ENCODE results near the gene JADE3.

Gene JADE3

DNA sequence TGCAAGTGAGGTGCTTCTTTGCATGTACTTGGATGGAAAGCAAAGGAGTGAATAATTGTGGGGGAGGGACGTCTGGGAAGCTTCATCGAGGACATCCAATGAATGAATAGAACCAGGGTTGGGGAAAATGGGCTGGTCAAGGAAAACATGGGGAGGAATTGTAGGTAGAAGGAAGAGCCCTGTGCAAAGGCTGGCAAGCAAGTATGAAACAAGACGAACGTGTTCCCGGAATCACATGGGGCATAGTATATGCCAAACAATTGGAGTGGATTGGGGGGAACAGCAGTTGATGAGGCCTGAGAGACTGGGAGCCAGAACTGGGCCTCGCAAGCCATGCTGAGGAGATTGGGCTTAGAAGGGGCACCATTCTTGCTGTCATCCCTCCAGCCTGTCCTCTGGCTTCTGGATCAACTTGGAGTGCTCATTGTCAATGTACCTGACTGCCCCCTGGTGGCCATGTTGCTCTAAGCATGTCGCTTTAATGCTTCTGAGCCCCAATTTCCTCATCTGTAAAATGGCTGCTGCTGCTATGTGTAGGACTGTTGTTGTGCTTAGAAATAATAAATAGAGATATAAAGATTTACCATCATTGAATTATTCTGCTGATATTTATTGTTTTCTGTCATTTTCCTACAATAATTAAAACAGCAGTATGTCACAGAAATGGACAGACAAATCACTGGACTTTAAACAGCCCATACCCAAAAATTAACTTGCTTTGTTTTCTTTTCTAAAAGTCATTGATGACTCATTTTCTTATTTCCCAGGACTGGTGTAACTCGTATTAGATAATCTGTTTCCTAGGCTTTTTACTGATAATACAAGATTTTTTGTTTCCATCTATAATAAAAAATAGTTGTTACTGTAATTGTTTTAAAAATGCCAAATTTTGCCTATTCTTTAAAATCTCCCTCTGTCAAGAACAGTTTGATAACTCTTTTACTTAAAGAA lies 66.4 kb downstream of the JADE3 start:
- Histone ChIP-seq H3K27me3 (replicated peaks; ENCODE audit: control insufficient read depth, insufficient read depth, low read length) (no peaks in the 10 kb centered on the region), H3K36me3 (ENCODE audit: control insufficient read depth, insufficient read depth, low read length) (no peaks in the 10 kb centered on the region), H3K4me3 (replicated peaks; ENCODE audit: low read depth, low read length) (no peak overlapping the region)
- TF ChIP-seq, protein P1, sequence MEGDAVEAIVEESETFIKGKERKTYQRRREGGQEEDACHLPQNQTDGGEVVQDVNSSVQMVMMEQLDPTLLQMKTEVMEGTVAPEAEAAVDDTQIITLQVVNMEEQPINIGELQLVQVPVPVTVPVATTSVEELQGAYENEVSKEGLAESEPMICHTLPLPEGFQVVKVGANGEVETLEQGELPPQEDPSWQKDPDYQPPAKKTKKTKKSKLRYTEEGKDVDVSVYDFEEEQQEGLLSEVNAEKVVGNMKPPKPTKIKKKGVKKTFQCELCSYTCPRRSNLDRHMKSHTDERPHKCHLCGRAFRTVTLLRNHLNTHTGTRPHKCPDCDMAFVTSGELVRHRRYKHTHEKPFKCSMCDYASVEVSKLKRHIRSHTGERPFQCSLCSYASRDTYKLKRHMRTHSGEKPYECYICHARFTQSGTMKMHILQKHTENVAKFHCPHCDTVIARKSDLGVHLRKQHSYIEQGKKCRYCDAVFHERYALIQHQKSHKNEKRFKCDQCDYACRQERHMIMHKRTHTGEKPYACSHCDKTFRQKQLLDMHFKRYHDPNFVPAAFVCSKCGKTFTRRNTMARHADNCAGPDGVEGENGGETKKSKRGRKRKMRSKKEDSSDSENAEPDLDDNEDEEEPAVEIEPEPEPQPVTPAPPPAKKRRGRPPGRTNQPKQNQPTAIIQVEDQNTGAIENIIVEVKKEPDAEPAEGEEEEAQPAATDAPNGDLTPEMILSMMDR (IDR thresholded peaks at IDR 0.05; ENCODE audit: insufficient read depth, low read length, poor library complexity, severe bottlenecking): peak; percentile 81
- DNase-seq (ENCODE audit: extremely low read depth, insufficient read length): peak; percentile 16

GRCh38 chrX:46984705-46985104 lies 72.5 kb downstream of the JADE3 start:
- no peak for DNase-seq (ENCODE audit: extremely low read depth, insufficient read length)
- TF ChIP-seq, protein P1 (IDR thresholded peaks at IDR 0.05; ENCODE audit: insufficient read depth, low read length, poor library complexity, severe bottlenecking): no peak
- H3K27me3 ChIP-seq (replicated peaks; ENCODE audit: control insufficient read depth, insufficient read depth, low read length): no peaks in the 10 kb centered on the region
- no peaks in the 10 kb centered on the region for H3K36me3 ChIP-seq (ENCODE audit: control insufficient read depth, insufficient read depth, low read length)
- no peak overlapping the region for H3K4me3 ChIP-seq (replicated peaks; ENCODE audit: low read depth, low read length)

GRCh38 chrX:46989548-46989947 lies 77.3 kb downstream of the JADE3 start:
- Histone ChIP-seq H3K27me3 (replicated peaks; ENCODE audit: control insufficient read depth, insufficient read depth, low read length) (no peaks in the 10 kb centered on the region), H3K36me3 (ENCODE audit: control insufficient read depth, insufficient read depth, low read length) (no peaks in the 10 kb centered on the region), H3K4me3 (replicated peaks; ENCODE audit: low read depth, low read length) (no peak overlapping the region)
- no peak for DNase-seq (ENCODE audit: extremely low read depth, insufficient read length)
- TF ChIP-seq, protein P1 (IDR thresholded peaks at IDR 0.05; ENCODE audit: insufficient read depth, low read length, poor library complexity, severe bottlenecking): no peak

DNA sequence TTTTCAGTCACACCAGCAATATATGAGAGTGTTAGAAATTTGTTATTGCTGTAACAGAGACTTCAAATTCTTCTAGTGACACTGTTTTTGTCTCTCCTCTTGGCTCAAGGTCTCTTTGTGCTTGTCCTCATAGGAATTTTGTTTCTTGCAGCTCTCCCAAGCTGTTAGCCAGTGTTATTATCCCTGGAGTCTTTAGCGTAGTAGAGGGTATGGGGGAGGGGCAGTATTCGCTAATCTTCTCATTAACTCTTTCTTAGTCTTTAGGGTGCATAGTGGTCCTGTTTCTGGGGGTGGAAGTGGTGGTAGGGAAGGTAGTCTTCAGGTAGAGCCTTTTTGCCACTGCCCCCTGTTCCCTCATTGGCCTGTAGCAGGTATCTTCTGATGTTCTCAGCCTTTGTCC lies 79.4 kb downstream of the JADE3 start:
- no peak for DNase-seq (ENCODE audit: extremely low read depth, insufficient read length)
- no peak overlapping the region for H3K4me3 ChIP-seq (replicated peaks; ENCODE audit: low read depth, low read length)
- TF ChIP-seq, protein P1 (IDR thresholded peaks at IDR 0.05; ENCODE audit: insufficient read depth, low read length, poor library complexity, severe bottlenecking): no peak
- no peaks in the 10 kb centered on the region for H3K36me3 ChIP-seq (ENCODE audit: control insufficient read depth, insufficient read depth, low read length)
- H3K27me3 ChIP-seq (replicated peaks; ENCODE audit: control insufficient read depth, insufficient read depth, low read length): no peaks in the 10 kb centered on the region

DNA sequence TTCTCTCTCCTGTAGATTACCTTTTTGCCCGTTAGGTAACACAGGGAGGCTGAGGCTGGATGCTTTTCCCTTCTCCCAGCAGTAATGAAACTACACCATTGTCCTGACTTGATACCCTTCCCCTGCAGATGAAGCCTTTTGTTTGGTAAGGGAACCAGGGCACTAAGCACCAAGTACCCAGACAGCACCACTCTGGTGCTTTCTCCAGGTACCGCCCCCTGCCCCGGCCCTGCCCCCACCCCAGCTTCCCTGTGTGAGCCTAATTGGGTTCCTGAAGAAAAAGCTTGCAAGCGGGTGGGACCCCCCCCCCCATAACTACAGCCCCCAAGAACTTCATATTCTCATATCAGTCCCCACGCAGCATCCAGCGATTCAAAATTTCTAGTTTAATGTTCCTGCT lies 79.8 kb downstream of the JADE3 start:
- no peaks in the 10 kb centered on the region for H3K36me3 ChIP-seq (ENCODE audit: control insufficient read depth, insufficient read depth, low read length)
- H3K4me3 ChIP-seq (replicated peaks; ENCODE audit: low read depth, low read length): no peak overlapping the region
- no peaks in the 10 kb centered on the region for H3K27me3 ChIP-seq (replicated peaks; ENCODE audit: control insufficient read depth, insufficient read depth, low read length)
- TF ChIP-seq, protein P1 (IDR thresholded peaks at IDR 0.05; ENCODE audit: insufficient read depth, low read length, poor library complexity, severe bottlenecking): no peak
- no peak for DNase-seq (ENCODE audit: extremely low read depth, insufficient read length)

Measured in GM06990 (cell line).